Prostate gland (tissue), 2 donors: ENCODE measurements around the gene ADAT1. TPM values are rescaled to one million over a fixed set of nuclear protein-coding genes. Genes with fewer than 3 reads are reported as not detected.
A peak's percentile ranks its signal among the peaks of the same experiment; 100 is the strongest.

ENCODE experiments used
- DNase-seq: peaks from one replicate; pipeline ENCODE4 v3.0.0-alpha.2; 2019; ENCODE audit warnings: low spot score
- H3K27ac ChIP-seq, 2 donors: fragments of 200-600 bp; sonication (generic); 2 replicates each; pipeline ENCODE4 v1.5.1; 2017 to 2019
- H3K27me3 ChIP-seq: fragments of 200-600 bp; sonication (generic); replicated peaks from 2 replicates; pipeline ENCODE4 v1.5.1; 2019; ENCODE audit not compliant: insufficient read depth
- H3K36me3 ChIP-seq, 2 donors: fragments of 200-600 bp; sonication (generic); 1 replicate in 1 of 2; 2 replicates in 1 of 2; pipeline versions ENCODE4 v1.5.1 to v1.8.1; 2017 to 2019
- H3K4me1 ChIP-seq: fragments of 200-600 bp; sonication (generic); replicated peaks from 2 replicates; pipeline ENCODE4 v1.5.1; 2019
- H3K4me3 ChIP-seq, 2 donors: fragments of 200-600 bp; sonication (generic); 2 replicates each; pipeline ENCODE4 v1.5.1; 2017 to 2019
- H3K9me3 ChIP-seq: fragments of 200-600 bp; sonication (generic); 2 replicates; pipeline ENCODE4 v1.5.1; 2017
- CTCF ChIP-seq, 4 experiments: fragments of 200-600 bp in 2 of 4; fragments of 450-650 bp in 2 of 4; sonication (generic) in 2 of 4; IDR thresholded peaks; 1 replicate in 3 of 4; 2 replicates in 1 of 4; pipeline ENCODE4 v1.5.1; 2016 to 2019; ENCODE audit warnings: antibody characterized with exemption in 4 of 4, mild to moderate bottlenecking in 2 of 4, moderate library complexity in 2 of 4
- POLR2A ChIP-seq: fragments of 450-650 bp; IDR thresholded peaks from one replicate; pipeline ENCODE4 v1.6.1; 2016; ENCODE audit warnings: antibody characterized with exemption, mild to moderate bottlenecking
- POLR2AphosphoS5 ChIP-seq: sonication (generic); formaldehyde crosslinking; IDR thresholded peaks from one replicate; pipeline ENCODE4 v1.6.1; 2017; ENCODE audit warnings: antibody characterized with exemption
- WGBS: methylation state at CpG from one replicate; pipeline ENCODE4 v1.1.5; 2018; 5-methylcytosine and 5-hydroxymethylcytosine counted together
- intact Hi-C: fragments of 100-400 bp; cut with DNase I; formaldehyde crosslinking; loops from one replicate; pipeline ENCODE4 v1.14.2; 2022
- total RNA-seq, 2 donors: library from RNA; depleted of rRNA; stranded (reverse); fragments of >200 nt; gene quantifications; one replicate each; pipeline ENCODE4 v1.1.0, GENCODE V29; 2016

Gene ADAT1
- total RNA-seq, 2 donors from 2014 or later: 49.1 to 66.0 TPM

GRCh38 chr16:75658175-75658574, 35.1 kb upstream of the ADAT1 start:
- H3K4me1 ChIP-seq: no peaks in the 10 kb centered on the region
- H3K36me3 ChIP-seq: peaks cover 7 to 11% of the 10 kb centered on the region in 2 donors
- H3K27me3 ChIP-seq: no peaks in the 10 kb centered on the region
- H3K27ac ChIP-seq: no peak overlapping the region
- no peaks in the 10 kb centered on the region for H3K9me3 ChIP-seq
- no peak for TF ChIP-seq POLR2A
- no peak for TF ChIP-seq CTCF (IDR thresholded peaks at IDR 0.05)
- no peak for TF ChIP-seq POLR2AphosphoS5
- 100% methylated on average over 2 of the region's 2 CpGs for WGBS
- DNase-seq: no peak
- intact Hi-C loops: no loop called here
- no peak overlapping the region for H3K4me3 ChIP-seq

GRCh38 chr16:75653922-75654321, 30.8 kb upstream of the ADAT1 start:
- H3K9me3 ChIP-seq: no peaks in the 10 kb centered on the region
- intact Hi-C loops: no loop called here
- TF ChIP-seq POLR2A (no peak), CTCF (IDR thresholded peaks at IDR 0.05) (no peak), POLR2AphosphoS5 (no peak)
- no peak for DNase-seq
- no peak overlapping the region for H3K4me3 ChIP-seq
- WGBS: 61% methylated on average over 1 of the region's 1 CpG
- no peak overlapping the region for H3K27ac ChIP-seq
- no peaks in the 10 kb centered on the region for H3K27me3 ChIP-seq
- H3K36me3 ChIP-seq: peaks cover 7 to 11% of the 10 kb centered on the region in 2 donors
- peaks cover 8% of the 10 kb centered on the region for H3K4me1 ChIP-seq

GRCh38 chr16:75648265-75649076, 25.4 kb upstream of the ADAT1 start:
- peak overlapping the region; percentile 94 to 97 for H3K4me3 ChIP-seq
- no peaks in the 10 kb centered on the region for H3K9me3 ChIP-seq
- H3K36me3 ChIP-seq: peaks cover 0 to 7% of the 10 kb centered on the region in 2 donors
- TF ChIP-seq POLR2AphosphoS5 (peak; percentile 84), POLR2A (peak; percentile 64), CTCF (IDR thresholded peaks at IDR 0.05) (no peak)
- DNase-seq: peak; percentile 80
- H3K27ac ChIP-seq: peak overlapping the region; percentile 97 to 99
- WGBS: 0% methylated on average over 62 of the region's 62 CpGs
- peaks cover 13% of the 10 kb centered on the region for H3K4me1 ChIP-seq
- intact Hi-C loops: loop anchor here (5.0 kb wide), 1 partner anchor 81 kb away; the partner anchor contains the start of gene GABARAPL2
- H3K27me3 ChIP-seq: no peaks in the 10 kb centered on the region

GRCh38 chr16:75647492-75648264, 24.6 kb upstream of the ADAT1 start, which contains the start of the genes KARS1 and TERF2IP:
TSS of gene KARS1 (minus strand) at chr16:75647665. CDS start at chr16:75647639, 26 bp downstream.
TSS of gene TERF2IP (plus strand) at chr16:75647773. CDS start at chr16:75647883, 110 bp downstream.
- intact Hi-C loops: loop anchor here (5.0 kb wide), 1 partner anchor 80 kb away; the partner anchor contains the start of gene GABARAPL2
- peak; percentile 94 for DNase-seq
- Histone ChIP-seq H3K27me3 (no peaks in the 10 kb centered on the region), H3K4me1 (peaks cover 13% of the 10 kb centered on the region), H3K27ac (peak within 1 kb of the TSS; percentile 97 to 99), H3K9me3 (no peaks in the 10 kb centered on the region), H3K36me3 (peaks cover 0 to 7% of the 10 kb centered on the region in 2 donors), H3K4me3 (peak within 1 kb of the TSS; percentile 94 to 97)
- WGBS: under 1% methylated on average over 62 of the region's 76 CpGs
- TF ChIP-seq CTCF (IDR thresholded peaks at IDR 0.05) (peak in 1 of 4 experiments; percentile 20), POLR2A (peak; percentile 98), POLR2AphosphoS5 (peak; percentile 99)
